CD4-positive, alpha-beta T cell (primary cell): ENCODE results near the gene NEB. TPM values are rescaled to one million over a fixed set of nuclear protein-coding genes. Genes with fewer than 3 reads are reported as not detected.
"Not testable (repeated sequence)": the region's sequence is repeated elsewhere in the genome, so short reads cannot be mapped to it uniquely, and the experiment has no call there.

Experiments
- ATAC-seq: fragments of 200-7000 bp; cut with Tn5 transposase; one replicate; pipeline ENCODE4 v1.10.0; 2022; ENCODE audit warnings: mild to moderate bottlenecking; ENCODE audit not compliant: poor library complexity
- CTCF ChIA-PET: fragments of 350-600 bp; sonication (Branson Sonifier 250); formaldehyde crosslinking; loops from one replicate; lab custom pipeline; 2021; ENCODE audit warnings: antibody characterized with exemption, inconsistent platforms; lab: Charles Lee
- POLR2A ChIA-PET: fragments of 350-600 bp; sonication (Branson Sonifier 250); formaldehyde crosslinking; loops from one replicate; lab custom pipeline; 2021; ENCODE audit warnings: antibody characterized with exemption, inconsistent platforms; lab: Charles Lee
- DNase-seq, 14 experiments: peaks; one replicate each; pipeline ENCODE4 v3.0.0-alpha.2; 2013 to 2020; ENCODE audit warnings: mixed read lengths in 2 of 14
- H3K27ac ChIP-seq, 2 donors: one replicate each; pipeline versions ENCODE4 v1.5.1 to v1.7.0; 2013; ENCODE audit warnings: low read length in 2 of 2, low read depth in 1 of 2, mild to moderate bottlenecking in 1 of 2
- H3K27me3 ChIP-seq, 2 experiments: 1 replicate in 1 of 2; 2 replicates in 1 of 2; pipeline versions ENCODE4 v1.6.1 to v1.7.0; 2013; ENCODE audit warnings: low read length in 2 of 2, control low read depth in 1 of 2, mild to moderate bottlenecking in 1 of 2, moderate library complexity in 1 of 2; ENCODE audit not compliant: insufficient read depth in 2 of 2, control insufficient read depth in 1 of 2
- H3K36me3 ChIP-seq: one replicate; pipeline ENCODE4 v1.6.1; 2013; ENCODE audit warnings: low read length, control low read depth; ENCODE audit not compliant: insufficient read depth
- H3K4me1 ChIP-seq: one replicate; pipeline ENCODE4 v1.6.1; 2013; ENCODE audit warnings: low read length, control low read depth; ENCODE audit not compliant: insufficient read depth
- H3K4me3 ChIP-seq: one replicate; pipeline ENCODE4 v1.5.1; 2013; ENCODE audit warnings: mild to moderate bottlenecking, low read length, moderate library complexity
- H3K9me3 ChIP-seq, 2 experiments: 1 replicate in 1 of 2; 2 replicates in 1 of 2; pipeline versions ENCODE4 v1.6.1 to v1.7.0; 2013; ENCODE audit warnings: low read length in 2 of 2, mild to moderate bottlenecking in 2 of 2, control low read depth in 1 of 2, moderate library complexity in 1 of 2; ENCODE audit not compliant: control insufficient read depth in 1 of 2, insufficient read depth in 1 of 2
- H3K27ac Mint-ChIP-seq: one replicate; pipeline ENCODE4 v1.8.0; 2020; ENCODE audit warnings: mixed read lengths
- H3K27me3 Mint-ChIP-seq: one replicate; pipeline ENCODE4 v1.8.0; 2021; ENCODE audit warnings: mixed read lengths
- H3K36me3 Mint-ChIP-seq: one replicate; pipeline ENCODE4 v1.8.0; 2021; ENCODE audit warnings: low read depth, mixed read lengths
- H3K4me1 Mint-ChIP-seq: one replicate; pipeline ENCODE4 v1.8.0; 2021; ENCODE audit warnings: low read depth, mixed read lengths
- H3K4me3 Mint-ChIP-seq: one replicate; pipeline ENCODE4 v1.8.0; 2020; ENCODE audit warnings: mild to moderate bottlenecking, mixed read lengths
- H3K9me3 Mint-ChIP-seq: one replicate; pipeline ENCODE4 v1.8.0; 2020; ENCODE audit warnings: mixed read lengths
- CTCF ChIP-seq: fragments of 200-600 bp; IDR thresholded peaks from one replicate; pipeline ENCODE4 v1.8.0; 2022; ENCODE audit warnings: antibody characterized with exemption, mild to moderate bottlenecking
- intact Hi-C, 2 experiments: fragments of 100-400 bp; cut with DNase I in 1 of 2; cut with micrococcal nuclease in 1 of 2; formaldehyde crosslinking; loops; one replicate each; pipeline versions ENCODE4 v1.15.1 to v1.9.0; 2023 to 2025; cut with DNase I, micrococcal nuclease
- total RNA-seq, 174 experiments: library from RNA in 2 of 174; stranded (reverse) in 2 of 174; gene quantifications; one replicate each; pipeline ENCODE4 v1.2.3 and lab custom pipeline; 2021 to 2026

NEB gene
- total RNA-seq, 2 experiments from 2014 or later, result 1.2 to 1.8 TPM

- H3K27ac Mint-ChIP-seq, POLR2A ChIA-PET, intact Hi-C loops, DNase-seq, CTCF ChIA-PET, H3K4me1 Mint-ChIP-seq, ATAC-seq, H3K27me3 ChIP-seq, H3K4me3 Mint-ChIP-seq, H3K4me3 ChIP-seq, H3K27me3 Mint-ChIP-seq, H3K9me3 Mint-ChIP-seq, H3K9me3 ChIP-seq, H3K36me3 Mint-ChIP-seq, H3K36me3 ChIP-seq, H3K4me1 ChIP-seq, H3K27ac ChIP-seq: not testable (repeated sequence)
Observed at GRCh38 chr2:151602402-151602801, 131.9 kb downstream of the NEB start.

- POLR2A ChIA-PET, DNase-seq, H3K36me3 ChIP-seq, H3K4me1 ChIP-seq, H3K27me3 ChIP-seq, intact Hi-C loops, H3K4me1 Mint-ChIP-seq, H3K4me3 ChIP-seq, H3K27ac Mint-ChIP-seq, H3K9me3 Mint-ChIP-seq, H3K36me3 Mint-ChIP-seq, H3K4me3 Mint-ChIP-seq, H3K9me3 ChIP-seq, H3K27me3 Mint-ChIP-seq, H3K27ac ChIP-seq, CTCF ChIA-PET: not testable (repeated sequence)
- peak; percentile 66 for ATAC-seq
Observed at GRCh38 chr2:151601803-151602202, 132.5 kb downstream of the NEB start.

GRCh38 chr2:151596903-151597608 lies 137.2 kb downstream of the NEB start:
- CTCF ChIA-PET, H3K9me3 ChIP-seq, H3K27me3 ChIP-seq, H3K4me3 ChIP-seq, H3K4me1 Mint-ChIP-seq, H3K27ac ChIP-seq, H3K36me3 ChIP-seq, H3K27ac Mint-ChIP-seq, ATAC-seq, H3K9me3 Mint-ChIP-seq, H3K4me3 Mint-ChIP-seq, POLR2A ChIA-PET, H3K27me3 Mint-ChIP-seq, DNase-seq, H3K36me3 Mint-ChIP-seq, H3K4me1 ChIP-seq, intact Hi-C loops: not testable (repeated sequence)

- CTCF ChIA-PET, POLR2A ChIA-PET, H3K27me3 Mint-ChIP-seq, H3K36me3 ChIP-seq, H3K27me3 ChIP-seq, H3K4me1 Mint-ChIP-seq, intact Hi-C loops, H3K36me3 Mint-ChIP-seq, H3K4me3 ChIP-seq, H3K4me3 Mint-ChIP-seq, H3K9me3 Mint-ChIP-seq, H3K9me3 ChIP-seq, ATAC-seq, H3K4me1 ChIP-seq, H3K27ac ChIP-seq, DNase-seq, H3K27ac Mint-ChIP-seq: not testable (repeated sequence)
- peak; percentile 1 for TF ChIP-seq CTCF
Observed at GRCh38 chr2:151591908-151592255, 142.4 kb downstream of the NEB start.
